A549 (cell line): ENCODE data around the gene NQO2. TPM values are rescaled to one million over a fixed set of nuclear protein-coding genes. Genes with fewer than 3 reads are reported as not detected.
"Not testable (repeated sequence)": the region's sequence is repeated elsewhere in the genome, so short reads cannot be mapped to it uniquely, and the experiment has no call there.

ENCODE experiments used
- ATAC-seq, 2 experiments: fragments of 200-7000 bp in 1 of 2; fragments of >200 bp in 1 of 2; cut with Nextera tagmentation in 1 of 2; cut with Tn5 transposase in 1 of 2; 3 replicates each; pipeline versions ENCODE4 v1.8.0 to v1.9.1; 2018 to 2020; ENCODE audit warnings: mild to moderate bottlenecking in 1 of 2, moderate library complexity in 1 of 2
- CTCF ChIA-PET: fragments of 300-600 bp; sonication (Branson Sonifier 250); formaldehyde crosslinking; extraction: SDS; loops from one replicate; lab custom pipeline; 2021; ENCODE audit warnings: antibody characterized with exemption, inconsistent platforms; lab: Yijun Ruan, JAX
- POLR2A ChIA-PET: fragments of 350-600 bp; formaldehyde crosslinking; extraction: SDS; loops from one replicate; lab custom pipeline; 2021; ENCODE audit warnings: antibody characterized with exemption, inconsistent platforms; lab: Yijun Ruan, JAX
- DNase-seq, 2 experiments: peaks; one replicate each; pipeline versions ENCODE4 v3.0.0 to v3.0.0-alpha.2; 2011 to 2016; ENCODE audit warnings: low read depth in 1 of 2, low spot score in 1 of 2
- FAIRE-seq: peaks from 2 replicates; lab custom pipeline; 2011; peaks lifted over from hg19 to GRCh38; lab: Jason Lieb, UNC
- H3K27ac ChIP-seq, 2 experiments: fragments of >200 bp; sonication (Bioruptor Twin); formaldehyde crosslinking; 3 replicates each; pipeline ENCODE4 v1.5.1; 2016 to 2017
- H3K4me1 ChIP-seq: fragments of >200 bp; sonication (Bioruptor Twin); formaldehyde crosslinking; 3 replicates; pipeline ENCODE4 v1.6.1; 2016
- H3K4me2 ChIP-seq: fragments of >200 bp; sonication (Bioruptor Twin); formaldehyde crosslinking; 3 replicates; pipeline ENCODE4 v1.6.1; 2016
- H3K4me3 ChIP-seq: fragments of >200 bp; sonication (Bioruptor Twin); formaldehyde crosslinking; 3 replicates; pipeline ENCODE4 v1.5.1; 2016
- H3K9me3 ChIP-seq: fragments of >200 bp; sonication (Bioruptor Twin); formaldehyde crosslinking; 3 replicates; pipeline ENCODE4 v1.6.1; 2016
- CBX2 ChIP-seq: fragments of 200-600 bp; sonication (generic); IDR thresholded peaks from 2 replicates; pipeline ENCODE4 v1.6.1; 2016; ENCODE audit warnings: low read depth, mild to moderate bottlenecking, borderline replicate concordance
- CBX8 ChIP-seq: fragments of 200-600 bp; sonication (generic); IDR thresholded peaks from 2 replicates; pipeline ENCODE4 v1.6.1; 2016
- EHMT2 ChIP-seq: fragments of 200-600 bp; sonication (generic); IDR thresholded peaks from 2 replicates; pipeline ENCODE4 v1.6.1; 2016; ENCODE audit warnings: antibody characterized with exemption, low read depth, mild to moderate bottlenecking, moderate library complexity
- FOSL2 ChIP-seq, 2 experiments: fragments of 450-650 bp in 1 of 2; fragments of >200 bp in 1 of 2; sonication (Bioruptor Twin) in 1 of 2; formaldehyde crosslinking; IDR thresholded peaks; 2 replicates each; pipeline versions ENCODE4 v1.5.0 to v1.6.1; 2016 to 2020; ENCODE audit warnings: mild to moderate bottlenecking in 1 of 2, moderate library complexity in 1 of 2
- GATA3 ChIP-seq: IDR thresholded peaks from 2 replicates; pipeline ENCODE4 v1.6.1; 2012; ENCODE audit warnings: borderline replicate concordance
- HEYL ChIP-seq: fragments of 250-450 bp; sonication (Bioruptor Pico); IDR thresholded peaks from 2 replicates; pipeline ENCODE4 v1.8.0; 2021; ENCODE audit warnings: mild to moderate bottlenecking, moderate library complexity
- JUN ChIP-seq, 2 experiments: fragments of >200 bp; sonication (Bioruptor Twin); formaldehyde crosslinking; IDR thresholded peaks; 2 replicates in 1 of 2; 3 replicates in 1 of 2; pipeline ENCODE4 v1.6.1; 2016 to 2017
- KDM1A ChIP-seq: fragments of 200-600 bp; sonication (generic); IDR thresholded peaks from 2 replicates; pipeline ENCODE4 v1.6.1; 2016; ENCODE audit warnings: low read depth, mild to moderate bottlenecking
- MAFK ChIP-seq: fragments of 450-650 bp; IDR thresholded peaks from 2 replicates; pipeline ENCODE4 v1.6.1; 2014; ENCODE audit not compliant: partially characterized antibody
- NFE2L2 ChIP-seq: fragments of 150-350 bp; conservative IDR thresholded peaks from 2 replicates; pipeline ENCODE4 v1.6.1; 2014; ENCODE audit warnings: low read length
- POLR2A ChIP-seq: IDR thresholded peaks from 2 replicates; pipeline ENCODE4 v1.6.1; 2012; ENCODE audit warnings: mild to moderate bottlenecking, low read length
- SMC3 ChIP-seq: fragments of >200 bp; sonication (Bioruptor Twin); formaldehyde crosslinking; IDR thresholded peaks from 3 replicates; pipeline ENCODE4 v1.6.1; 2018; ENCODE audit warnings: inconsistent platforms
- SREBF2 ChIP-seq: fragments of 450-650 bp; IDR thresholded peaks from 2 replicates; pipeline ENCODE4 v1.6.1; 2014; ENCODE audit warnings: mild to moderate bottlenecking, moderate library complexity
- ZSCAN20 ChIP-seq: fragments of 250-450 bp; sonication (Bioruptor Pico); IDR thresholded peaks from 2 replicates; pipeline ENCODE4 v1.8.0; 2022; ENCODE audit warnings: mild to moderate bottlenecking, moderate library complexity
- WGBS: methylation state at CpG from one replicate; pipeline ENCODE4 v1.1.6; 2017; ENCODE audit errors: missing lambda C conversion rate; 5-methylcytosine and 5-hydroxymethylcytosine counted together
- polyA plus RNA-seq, 4 experiments: library from polyadenylated mRNA; depleted of rRNA in 3 of 4; stranded (reverse); fragments of >200 nt; fragmentation: RNase III in 1 of 4; extraction: RNeasy Plus Mini Kit Qiagen cat#74134 plus additional on column Dnase treatment in 1 of 4; gene quantifications; 2 replicates in 3 of 4; 3 replicates in 1 of 4; pipeline ENCODE4 v1.2.3, GENCODE V29; 2011 to 2017
- TF ChIP-seq, protein P1 (sequence below): IDR thresholded peaks from 2 replicates; pipeline ENCODE4 v1.6.1; 2012
- TF ChIP-seq, protein P2 (sequence below): fragments of 450-650 bp; IDR thresholded peaks from 2 replicates; pipeline ENCODE4 v1.6.1; 2014; ENCODE audit warnings: antibody characterized with exemption
- TF ChIP-seq, protein P3 (sequence below): fragments of 200-600 bp; sonication (generic); IDR thresholded peaks from 2 replicates; pipeline ENCODE4 v1.6.1; 2016; ENCODE audit warnings: antibody characterized with exemption, mild to moderate bottlenecking, moderate library complexity
- TF ChIP-seq, protein P4 (sequence below): IDR thresholded peaks from 2 replicates; pipeline ENCODE4 v1.6.1; 2012; ENCODE audit warnings: low read depth, borderline replicate concordance

Gene NQO2
- polyA plus RNA-seq, 2 of the 4 experiments (the other 2 are of a cell fraction), result 67.2 to 86.5 TPM

DNA sequence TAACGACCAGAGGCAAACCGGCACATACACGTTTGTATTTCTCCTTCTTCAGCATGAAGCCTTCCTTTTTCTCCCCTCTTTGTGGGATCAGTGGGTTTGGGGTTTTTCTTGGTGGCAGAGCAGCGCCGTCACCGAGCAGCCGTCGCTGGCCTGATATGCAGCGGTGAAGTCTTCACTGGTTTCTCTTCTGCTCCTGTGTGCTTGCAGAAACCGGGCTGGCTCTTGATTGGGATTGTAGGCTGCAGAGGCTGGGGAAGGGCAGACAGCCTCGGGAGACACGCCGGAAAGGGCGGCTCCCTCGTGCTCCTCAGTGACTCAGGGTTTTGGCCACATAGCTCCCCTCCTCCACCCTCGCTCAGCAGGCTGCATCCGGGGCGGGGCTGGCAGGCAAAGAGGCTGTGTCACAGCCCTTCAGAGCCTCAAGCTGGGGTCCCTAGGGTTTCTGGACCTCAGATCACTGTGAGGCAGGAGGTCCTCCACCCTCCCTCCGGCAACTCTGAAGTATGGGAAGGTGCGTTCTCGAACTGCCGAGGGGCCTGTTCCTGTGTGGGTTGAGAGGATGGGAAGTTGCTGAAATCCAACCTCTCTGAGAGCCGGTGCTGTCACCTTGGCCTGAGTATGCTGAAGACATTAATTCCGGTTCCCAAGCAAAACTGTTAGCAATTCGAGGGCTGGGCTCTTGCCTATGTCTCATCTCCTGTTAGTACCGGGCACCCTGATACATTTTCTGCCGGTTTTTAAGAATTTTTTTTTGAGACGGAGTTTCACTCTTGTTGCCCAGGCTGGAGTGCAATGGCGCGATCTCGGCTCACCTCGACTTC is 24.2 kb downstream of the NQO2 start:
- ATAC-seq, result peak; percentile 96 to 98
- peak; percentile 80 to 89 for DNase-seq
- Histone ChIP-seq H3K4me1 (peaks cover 18% of the 10 kb centered on the region), H3K27ac (peak overlapping the region; percentile 94 to 98), H3K4me2 (peak overlapping the region; percentile 76), H3K4me3 (peak overlapping the region; percentile 53), H3K9me3 (no peaks in the 10 kb centered on the region)
- ChIA-PET CTCF (interaction anchor here (1.2 to 1.5 kb wide), 2 partner anchors 15 to 22 kb away, joined by 3 to 4 read pairs; no protein-coding TSS in a partner anchor), POLR2A (interaction anchor here (0.8 to 1.5 kb wide), 7 partner anchors 19 to 40 kb away, joined by 3 to 6 read pairs (median 4); no protein-coding TSS in a partner anchor)
- 33% methylated on average over 26 of the region's 32 CpGs for WGBS
- TF ChIP-seq MAFK (peak; percentile 87), HEYL (no peak), ZSCAN20 (CRISPR knock-in tag) (no peak), FOSL2 (IDR thresholded peaks at IDR 0.05) (no peak), FOSL2 (CRISPR knock-in tag; IDR thresholded peaks at IDR 0.05) (peak; percentile 82), SREBF2 (no peak), GATA3 (no peak), JUN (IDR thresholded peaks at IDR 0.05) (peak; percentile 54 to 66; a peak in 1 of 5 replicates), KDM1A (no peak), CBX2 (no peak), SMC3 (no peak), POLR2A (peak; percentile 31), NFE2L2 (peak; percentile 84)
- TF ChIP-seq, protein P1, sequence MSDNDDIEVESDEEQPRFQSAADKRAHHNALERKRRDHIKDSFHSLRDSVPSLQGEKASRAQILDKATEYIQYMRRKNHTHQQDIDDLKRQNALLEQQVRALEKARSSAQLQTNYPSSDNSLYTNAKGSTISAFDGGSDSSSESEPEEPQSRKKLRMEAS, result peak; percentile 94
- TF ChIP-seq, protein P2, sequence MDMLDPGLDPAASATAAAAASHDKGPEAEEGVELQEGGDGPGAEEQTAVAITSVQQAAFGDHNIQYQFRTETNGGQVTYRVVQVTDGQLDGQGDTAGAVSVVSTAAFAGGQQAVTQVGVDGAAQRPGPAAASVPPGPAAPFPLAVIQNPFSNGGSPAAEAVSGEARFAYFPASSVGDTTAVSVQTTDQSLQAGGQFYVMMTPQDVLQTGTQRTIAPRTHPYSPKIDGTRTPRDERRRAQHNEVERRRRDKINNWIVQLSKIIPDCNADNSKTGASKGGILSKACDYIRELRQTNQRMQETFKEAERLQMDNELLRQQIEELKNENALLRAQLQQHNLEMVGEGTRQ, result no peak
- TF ChIP-seq, protein P3, sequence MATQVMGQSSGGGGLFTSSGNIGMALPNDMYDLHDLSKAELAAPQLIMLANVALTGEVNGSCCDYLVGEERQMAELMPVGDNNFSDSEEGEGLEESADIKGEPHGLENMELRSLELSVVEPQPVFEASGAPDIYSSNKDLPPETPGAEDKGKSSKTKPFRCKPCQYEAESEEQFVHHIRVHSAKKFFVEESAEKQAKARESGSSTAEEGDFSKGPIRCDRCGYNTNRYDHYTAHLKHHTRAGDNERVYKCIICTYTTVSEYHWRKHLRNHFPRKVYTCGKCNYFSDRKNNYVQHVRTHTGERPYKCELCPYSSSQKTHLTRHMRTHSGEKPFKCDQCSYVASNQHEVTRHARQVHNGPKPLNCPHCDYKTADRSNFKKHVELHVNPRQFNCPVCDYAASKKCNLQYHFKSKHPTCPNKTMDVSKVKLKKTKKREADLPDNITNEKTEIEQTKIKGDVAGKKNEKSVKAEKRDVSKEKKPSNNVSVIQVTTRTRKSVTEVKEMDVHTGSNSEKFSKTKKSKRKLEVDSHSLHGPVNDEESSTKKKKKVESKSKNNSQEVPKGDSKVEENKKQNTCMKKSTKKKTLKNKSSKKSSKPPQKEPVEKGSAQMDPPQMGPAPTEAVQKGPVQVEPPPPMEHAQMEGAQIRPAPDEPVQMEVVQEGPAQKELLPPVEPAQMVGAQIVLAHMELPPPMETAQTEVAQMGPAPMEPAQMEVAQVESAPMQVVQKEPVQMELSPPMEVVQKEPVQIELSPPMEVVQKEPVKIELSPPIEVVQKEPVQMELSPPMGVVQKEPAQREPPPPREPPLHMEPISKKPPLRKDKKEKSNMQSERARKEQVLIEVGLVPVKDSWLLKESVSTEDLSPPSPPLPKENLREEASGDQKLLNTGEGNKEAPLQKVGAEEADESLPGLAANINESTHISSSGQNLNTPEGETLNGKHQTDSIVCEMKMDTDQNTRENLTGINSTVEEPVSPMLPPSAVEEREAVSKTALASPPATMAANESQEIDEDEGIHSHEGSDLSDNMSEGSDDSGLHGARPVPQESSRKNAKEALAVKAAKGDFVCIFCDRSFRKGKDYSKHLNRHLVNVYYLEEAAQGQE, result no peak
- TF ChIP-seq, protein P4, sequence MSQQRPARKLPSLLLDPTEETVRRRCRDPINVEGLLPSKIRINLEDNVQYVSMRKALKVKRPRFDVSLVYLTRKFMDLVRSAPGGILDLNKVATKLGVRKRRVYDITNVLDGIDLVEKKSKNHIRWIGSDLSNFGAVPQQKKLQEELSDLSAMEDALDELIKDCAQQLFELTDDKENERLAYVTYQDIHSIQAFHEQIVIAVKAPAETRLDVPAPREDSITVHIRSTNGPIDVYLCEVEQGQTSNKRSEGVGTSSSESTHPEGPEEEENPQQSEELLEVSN, result peak; percentile 95
- TF ChIP-seq, all 56 proteins: peak for 7
- no peak for FAIRE-seq

DNA sequence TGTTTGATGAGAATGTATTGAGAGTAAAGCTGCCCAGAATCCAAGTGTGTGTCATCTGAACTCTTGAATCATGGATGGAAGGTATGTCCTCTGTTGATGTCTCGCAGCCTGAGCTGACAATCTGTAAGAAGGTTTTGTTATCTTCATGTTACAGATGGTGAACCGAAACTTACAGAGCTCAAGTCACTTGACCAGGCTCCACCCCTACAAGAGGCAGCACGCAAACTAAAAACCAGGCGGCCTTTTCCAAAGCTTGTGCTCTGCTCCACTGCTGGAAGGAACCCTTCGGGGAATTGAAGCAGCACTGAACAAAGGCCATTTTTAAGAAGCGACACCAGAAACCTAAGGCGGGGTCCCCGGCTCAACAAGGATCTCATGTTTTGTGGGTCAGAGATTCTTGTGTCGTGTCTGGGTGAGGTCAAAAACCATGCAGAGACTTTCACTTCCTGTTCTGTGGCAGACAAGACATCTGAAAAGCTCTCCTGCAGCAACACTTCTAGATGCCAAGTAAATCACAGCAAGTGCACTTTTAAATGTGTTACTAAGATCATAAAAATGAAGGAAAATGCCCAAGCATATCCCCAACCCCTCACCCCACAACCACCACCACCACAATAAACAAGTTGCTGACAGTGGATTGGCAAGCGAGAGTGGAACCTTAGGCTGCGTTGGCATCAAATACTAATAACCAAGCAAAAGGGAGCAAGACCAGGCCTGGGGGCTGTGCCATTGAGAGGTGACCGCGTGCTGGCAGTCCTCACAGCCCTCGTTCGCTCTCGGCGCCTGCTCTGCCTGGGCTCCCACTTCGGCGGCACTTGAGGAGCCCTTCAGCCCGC is 27.3 kb downstream of the NQO2 start:
- 94% methylated on average over 17 of the region's 20 CpGs for WGBS
- H3K4me1 ChIP-seq, result peaks cover 18% of the 10 kb centered on the region
- no peak overlapping the region for H3K4me2 ChIP-seq
- no peak overlapping the region for H3K4me3 ChIP-seq
- ChIA-PET CTCF (interaction anchor here (1.0 to 1.3 kb wide), 2 partner anchors 26 to 27 kb away, joined by 3 to 4 read pairs; no protein-coding TSS in a partner anchor), POLR2A (interaction anchor here (0.9 to 1.5 kb wide), 2 partner anchors 27 to 37 kb away, joined by 3 to 5 read pairs; no protein-coding TSS in a partner anchor)
- DNase-seq (no peak), ATAC-seq (no peak), FAIRE-seq (no peak)
- TF ChIP-seq KDM1A (no peak), CBX8 (no peak), EHMT2 (no peak), POLR2A (no peak)
- H3K27ac ChIP-seq, result no peak overlapping the region; a peak in 1 of 6 replicates
- H3K9me3 ChIP-seq, result no peaks in the 10 kb centered on the region

DNA sequence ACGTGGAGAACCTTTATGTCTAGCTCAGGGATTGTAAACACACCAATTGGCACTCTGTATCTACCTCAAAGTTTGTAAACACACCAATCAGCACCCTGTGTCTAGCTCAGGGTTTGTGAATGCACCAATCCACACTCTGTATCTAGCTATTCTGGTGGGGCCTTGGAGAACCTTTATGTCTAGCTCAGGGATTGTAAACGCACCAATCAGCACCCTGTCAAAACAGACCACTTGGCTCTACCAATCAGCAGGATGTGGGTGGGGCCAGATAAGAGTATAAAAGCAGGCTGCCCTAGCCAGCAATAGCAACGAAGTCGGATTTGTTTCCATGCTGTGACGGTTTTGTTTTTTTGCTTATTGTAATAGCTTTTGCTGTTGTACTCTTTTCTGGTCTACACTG is 28.5 kb downstream of the NQO2 start:
- 88% methylated on average over 5 of the region's 5 CpGs for WGBS
- CTCF ChIA-PET, result interaction anchor here (1.0 to 1.7 kb wide), 2 partner anchors 26 kb away, joined by 4 read pairs; no protein-coding TSS in a partner anchor
- ATAC-seq, H3K27ac ChIP-seq, POLR2A ChIA-PET, H3K4me3 ChIP-seq, FAIRE-seq, H3K9me3 ChIP-seq, DNase-seq, H3K4me2 ChIP-seq: not testable (repeated sequence)
- H3K4me1 ChIP-seq, result peaks cover 18% of the 10 kb centered on the region
